Smooth muscle cell (in vitro differentiated cells): Measurements from ENCODE around the gene TMA7. TPM values are rescaled to one million over a fixed set of nuclear protein-coding genes. Genes with fewer than 3 reads are reported as not detected.

ENCODE experiments used
- DNase-seq: peaks from one replicate; lab custom pipeline; 2025; ENCODE audit not compliant: unreplicated experiment; lab: John Stamatoyannopoulos, UW
- H2AFZ ChIP-seq: fragments of 200-600 bp; sonication (generic); 2 replicates; pipeline ENCODE4 v1.6.0; 2016; ENCODE audit warnings: antibody characterized with exemption, low read depth, mild to moderate bottlenecking
- H3F3A ChIP-seq: fragments of 200-600 bp; sonication (generic); 2 replicates; pipeline ENCODE4 v1.6.0; 2017; ENCODE audit warnings: antibody characterized with exemption, low read depth
- H3K27ac ChIP-seq: fragments of 200-600 bp; sonication (generic); 2 replicates; pipeline ENCODE4 v1.5.1; 2016; ENCODE audit warnings: low read depth, mild to moderate bottlenecking
- H3K27me3 ChIP-seq: fragments of 200-600 bp; sonication (generic); 2 replicates; pipeline ENCODE4 v1.6.1; 2016; ENCODE audit warnings: low read depth, mild to moderate bottlenecking
- H3K36me3 ChIP-seq: fragments of 200-600 bp; sonication (generic); 2 replicates; pipeline ENCODE4 v1.5.1; 2016; ENCODE audit warnings: low read depth
- H3K4me1 ChIP-seq: fragments of 200-600 bp; sonication (generic); 2 replicates; pipeline ENCODE4 v1.5.1; 2016; ENCODE audit warnings: low read depth
- H3K4me2 ChIP-seq: fragments of 200-600 bp; sonication (generic); 2 replicates; pipeline ENCODE4 v1.6.0; 2016; ENCODE audit warnings: mild to moderate bottlenecking
- H3K4me3 ChIP-seq: fragments of 200-600 bp; sonication (generic); 2 replicates; pipeline ENCODE4 v1.5.1; 2016; ENCODE audit warnings: mild to moderate bottlenecking
- H3K79me2 ChIP-seq: fragments of 200-600 bp; sonication (generic); 2 replicates; pipeline ENCODE4 v1.6.0; 2016; ENCODE audit warnings: low read depth, mild to moderate bottlenecking
- H3K9ac ChIP-seq: fragments of 200-600 bp; sonication (generic); 2 replicates; pipeline ENCODE4 v1.6.0; 2016; ENCODE audit warnings: low read depth
- H3K9me3 ChIP-seq: fragments of 200-600 bp; sonication (generic); replicated peaks from 2 replicates; pipeline ENCODE4 v1.5.1; 2016; ENCODE audit warnings: low read depth
- H4K20me1 ChIP-seq: fragments of 200-600 bp; sonication (generic); 2 replicates; pipeline ENCODE4 v1.6.0; 2016; ENCODE audit warnings: low read depth
- WGBS: methylation state at CpG from one replicate; pipeline ENCODE4 v1.1.7; 2016; ENCODE audit warnings: low lambda C conversion rate; 5-methylcytosine and 5-hydroxymethylcytosine counted together
- polyA plus RNA-seq: library from polyadenylated mRNA; unstranded; fragments of >200 nt; fragmentation: Nextera tagmentation; extraction: Ambion mirVana; gene quantifications from 2 replicates; pipeline ENCODE4 v1.2.1, GENCODE V29; 2016
- total RNA-seq: library from RNA; depleted of rRNA; stranded (reverse); fragments of >200 nt; gene quantifications from 2 replicates; pipeline ENCODE4 v1.2.3, GENCODE V29; 2014
- TF ChIP-seq, protein P1 (sequence below): fragments of 200-600 bp; sonication (generic); IDR thresholded peaks from 2 replicates; pipeline ENCODE4 v1.5.1; 2017; ENCODE audit warnings: borderline replicate concordance, mild to moderate bottlenecking, antibody characterized with exemption; ENCODE audit not compliant: insufficient read depth, poor library complexity, severe bottlenecking

TMA7 gene
- total and polyA plus RNA-seq, 2 experiments from 2014 or later: 343 to 491 TPM

DNA sequence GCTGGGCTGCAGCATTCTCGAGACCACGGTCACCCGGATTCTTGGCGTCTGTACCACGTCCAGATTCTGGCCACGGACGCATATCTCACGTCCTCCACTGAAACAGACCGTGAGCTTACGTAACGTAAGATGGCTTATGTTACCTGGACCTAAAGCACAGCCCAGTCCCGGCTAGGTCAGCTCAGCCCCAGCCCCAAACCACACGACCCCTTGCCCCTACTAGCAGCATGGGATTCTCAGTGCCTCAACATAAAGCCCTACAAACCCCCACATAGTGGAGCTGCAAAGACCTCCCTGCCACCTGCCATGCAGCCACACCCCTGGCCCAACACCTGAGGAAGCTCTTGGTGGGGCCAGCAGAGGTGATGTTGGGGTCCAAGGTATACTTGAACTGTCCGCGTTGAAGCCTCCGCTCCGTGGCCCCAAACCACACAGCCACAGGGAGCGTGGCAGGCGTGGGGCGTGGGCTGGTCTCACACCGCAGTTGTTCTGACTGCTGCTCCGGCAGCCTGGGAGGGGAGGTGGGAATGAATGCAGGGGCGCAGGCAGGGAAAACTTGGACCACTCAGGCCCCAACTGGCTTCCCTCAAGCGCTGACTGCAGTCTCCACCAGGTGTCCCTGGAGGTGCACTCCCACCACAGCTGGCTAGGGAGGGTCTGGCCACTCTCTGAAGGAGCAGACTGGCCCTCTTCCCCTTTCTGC lies 24.7 kb upstream of the TMA7 start:
- H3K27me3 ChIP-seq: no peaks in the 10 kb centered on the region
- no peaks in the 10 kb centered on the region for H3K36me3 ChIP-seq
- no peak overlapping the region for H2AFZ ChIP-seq
- H3K27ac ChIP-seq: no peak overlapping the region
- peaks cover 11% of the 10 kb centered on the region for H4K20me1 ChIP-seq
- H3K4me2 ChIP-seq: no peak overlapping the region
- no peaks in the 10 kb centered on the region for H3K9me3 ChIP-seq
- no peaks in the 10 kb centered on the region for H3F3A ChIP-seq
- 99% methylated on average over 20 of the region's 24 CpGs for WGBS
- no peak for DNase-seq
- no peaks in the 10 kb centered on the region for H3K79me2 ChIP-seq
- H3K4me1 ChIP-seq: no peaks in the 10 kb centered on the region
- H3K4me3 ChIP-seq: no peak overlapping the region
- TF ChIP-seq, protein P1, sequence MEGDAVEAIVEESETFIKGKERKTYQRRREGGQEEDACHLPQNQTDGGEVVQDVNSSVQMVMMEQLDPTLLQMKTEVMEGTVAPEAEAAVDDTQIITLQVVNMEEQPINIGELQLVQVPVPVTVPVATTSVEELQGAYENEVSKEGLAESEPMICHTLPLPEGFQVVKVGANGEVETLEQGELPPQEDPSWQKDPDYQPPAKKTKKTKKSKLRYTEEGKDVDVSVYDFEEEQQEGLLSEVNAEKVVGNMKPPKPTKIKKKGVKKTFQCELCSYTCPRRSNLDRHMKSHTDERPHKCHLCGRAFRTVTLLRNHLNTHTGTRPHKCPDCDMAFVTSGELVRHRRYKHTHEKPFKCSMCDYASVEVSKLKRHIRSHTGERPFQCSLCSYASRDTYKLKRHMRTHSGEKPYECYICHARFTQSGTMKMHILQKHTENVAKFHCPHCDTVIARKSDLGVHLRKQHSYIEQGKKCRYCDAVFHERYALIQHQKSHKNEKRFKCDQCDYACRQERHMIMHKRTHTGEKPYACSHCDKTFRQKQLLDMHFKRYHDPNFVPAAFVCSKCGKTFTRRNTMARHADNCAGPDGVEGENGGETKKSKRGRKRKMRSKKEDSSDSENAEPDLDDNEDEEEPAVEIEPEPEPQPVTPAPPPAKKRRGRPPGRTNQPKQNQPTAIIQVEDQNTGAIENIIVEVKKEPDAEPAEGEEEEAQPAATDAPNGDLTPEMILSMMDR: no peak
- H3K9ac ChIP-seq: no peak overlapping the region

GRCh38 chr3:48416091-48416505 lies 24.0 kb upstream of the TMA7 start:
- no peak for DNase-seq
- Histone ChIP-seq H3K27ac (no peak overlapping the region), H3K4me2 (no peak overlapping the region), H3K4me3 (no peak overlapping the region), H3K36me3 (no peaks in the 10 kb centered on the region), H3K9me3 (no peaks in the 10 kb centered on the region), H3K79me2 (no peaks in the 10 kb centered on the region), H4K20me1 (peaks cover 17% of the 10 kb centered on the region), H3F3A (no peaks in the 10 kb centered on the region), H3K27me3 (no peaks in the 10 kb centered on the region), H3K4me1 (no peaks in the 10 kb centered on the region), H3K9ac (no peak overlapping the region), H2AFZ (no peak overlapping the region)
- TF ChIP-seq, protein P1: no peak
- 95% methylated on average over 14 of the region's 14 CpGs for WGBS

GRCh38 chr3:48416546-48416945 lies 23.5 kb upstream of the TMA7 start:
- Histone ChIP-seq H3K9me3 (no peaks in the 10 kb centered on the region), H3K9ac (no peak overlapping the region), H3K79me2 (no peaks in the 10 kb centered on the region), H2AFZ (no peak overlapping the region), H3K4me1 (no peaks in the 10 kb centered on the region), H3K27me3 (no peaks in the 10 kb centered on the region), H3K4me2 (no peak overlapping the region), H3K27ac (no peak overlapping the region), H3F3A (no peaks in the 10 kb centered on the region), H4K20me1 (peaks cover 21% of the 10 kb centered on the region), H3K4me3 (no peak overlapping the region), H3K36me3 (no peaks in the 10 kb centered on the region)
- TF ChIP-seq, protein P1: no peak
- DNase-seq: no peak
- WGBS: 99% methylated on average over 4 of the region's 4 CpGs

GRCh38 chr3:48417529-48418108 lies 22.4 kb upstream of the TMA7 start:
- TF ChIP-seq, protein P1: no peak
- 98% methylated on average over 14 of the region's 14 CpGs for WGBS

More at GRCh38 chr3:48417529-48418108, 22.4 kb upstream of the TMA7 start:
- H4K20me1 ChIP-seq: peaks cover 32% of the 10 kb centered on the region
- H3K4me1 ChIP-seq: no peaks in the 10 kb centered on the region
- H3F3A ChIP-seq: no peaks in the 10 kb centered on the region
- no peak overlapping the region for H3K9ac ChIP-seq
- H3K4me2 ChIP-seq: no peak overlapping the region
- no peak overlapping the region for H2AFZ ChIP-seq
- H3K9me3 ChIP-seq: no peaks in the 10 kb centered on the region
- no peak for DNase-seq
- H3K27me3 ChIP-seq: no peaks in the 10 kb centered on the region
- no peaks in the 10 kb centered on the region for H3K79me2 ChIP-seq
- no peak overlapping the region for H3K27ac ChIP-seq
- H3K4me3 ChIP-seq: no peak overlapping the region
- H3K36me3 ChIP-seq: no peaks in the 10 kb centered on the region
